GM18873 (cell line): Measurements from ENCODE around the gene NKAIN1.

Source experiments
- ATAC-seq: cut with Tn5 transposase; IDR thresholded peaks from one replicate; pipeline ENCODE4 v1.9.1; 2021; ENCODE audit warnings: mild to moderate bottlenecking, moderate library complexity, moderate number of reproducible peaks; ENCODE audit not compliant: unreplicated experiment, low FRiP score

The NKAIN1 gene

GRCh38 chr1:31234870-31235269, 4.8 kb downstream of the NKAIN1 start:
- ATAC-seq, result no peak

DNA sequence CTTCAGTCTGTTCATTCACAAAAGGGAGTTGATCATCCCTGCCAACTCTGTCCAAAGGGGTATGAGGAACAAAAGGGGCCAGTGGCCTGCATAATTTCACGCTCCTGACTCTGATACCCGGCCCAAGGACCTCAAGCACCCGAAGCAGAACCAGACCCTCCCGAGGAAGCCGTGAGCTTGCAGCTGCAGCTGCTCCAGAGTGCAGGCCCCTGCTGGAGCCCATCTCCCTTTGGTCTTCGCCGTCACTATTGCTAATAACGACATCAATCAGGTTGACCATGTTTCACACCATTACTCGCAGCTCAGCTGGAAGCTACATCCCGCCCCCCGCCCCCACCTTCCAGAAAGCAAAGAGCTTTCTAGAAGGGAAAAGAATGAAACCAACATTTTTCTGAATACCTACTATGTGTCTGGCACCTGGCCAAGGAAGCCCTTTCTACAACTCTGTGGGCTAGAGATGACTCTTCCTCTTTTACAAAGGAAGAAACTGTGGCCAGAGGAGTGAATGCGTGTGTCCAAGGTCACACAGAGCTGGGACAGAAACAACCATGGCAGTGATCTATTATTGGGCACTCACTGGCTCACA, 5.5 kb downstream of the NKAIN1 start:
- ATAC-seq, result no peak

- ATAC-seq, result no peak
Observed at GRCh38 chr1:31232689-31233088, 7.0 kb downstream of the NKAIN1 start.

DNA sequence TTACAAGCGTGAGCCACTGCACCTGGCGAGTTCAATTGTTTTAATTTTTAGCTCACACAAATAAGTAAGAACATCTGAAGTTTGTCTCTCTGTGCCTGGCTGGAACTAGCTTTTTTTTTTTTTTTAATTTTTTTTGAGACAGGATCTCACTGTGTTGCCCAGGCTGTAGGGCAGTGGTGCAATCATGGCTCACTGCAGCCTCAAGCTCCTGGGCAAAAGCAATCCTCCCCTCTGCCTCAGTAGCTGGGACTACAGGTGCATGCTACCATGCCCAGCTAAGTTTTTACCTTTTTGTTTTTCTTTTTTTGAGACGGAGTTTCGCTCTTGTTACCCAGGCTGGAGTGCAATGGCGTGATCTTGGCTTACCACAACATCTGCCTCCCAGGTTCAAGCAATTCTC, 7.9 kb downstream of the NKAIN1 start:
- ATAC-seq, result no peak

DNA sequence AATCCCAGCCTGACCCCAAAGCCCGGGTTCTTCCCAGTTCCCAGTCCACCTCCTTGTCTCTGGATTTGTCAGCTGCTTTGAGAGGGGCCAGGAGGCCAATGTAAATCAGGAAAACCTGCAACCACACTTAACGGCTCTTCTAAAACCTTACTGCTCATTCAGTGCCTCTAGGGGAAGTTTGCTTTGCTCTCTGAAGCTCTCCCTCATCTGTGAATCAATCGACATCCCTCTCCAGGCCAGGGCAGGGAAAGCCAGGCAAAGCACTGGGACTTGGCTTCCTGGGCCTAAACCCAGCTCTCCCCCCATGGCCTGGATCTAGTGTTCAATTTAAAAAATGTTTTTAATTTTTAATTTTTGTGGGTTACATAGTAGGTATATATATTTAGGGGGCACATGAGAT, 9.3 kb downstream of the NKAIN1 start:
- no peak for ATAC-seq

- ATAC-seq, result no peak
Observed at GRCh38 chr1:31228986-31229385, 10.7 kb downstream of the NKAIN1 start.

GRCh38 chr1:31227891-31228568, 11.7 kb downstream of the NKAIN1 start:
- ATAC-seq, result no peak

DNA sequence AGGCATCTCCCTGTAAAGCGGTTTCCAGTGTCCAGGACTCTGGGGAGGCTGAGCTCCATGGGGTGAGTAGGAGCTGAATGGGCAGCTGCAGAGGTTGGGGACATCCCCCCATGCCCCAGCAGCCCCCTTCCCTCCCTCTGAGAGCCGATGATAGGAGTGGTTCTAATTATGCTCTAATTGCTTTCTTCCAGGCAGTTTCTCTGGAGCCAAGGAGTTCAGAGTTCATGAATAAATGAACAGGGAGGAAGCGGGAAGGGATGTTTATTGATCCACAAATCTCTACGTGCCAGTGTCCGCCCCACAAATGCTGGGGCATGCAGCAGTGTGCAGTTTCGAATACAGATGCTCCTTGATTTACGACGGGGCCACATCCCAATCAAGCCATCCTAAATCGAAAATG, 15.6 kb downstream of the NKAIN1 start:
- ATAC-seq, result no peak

DNA sequence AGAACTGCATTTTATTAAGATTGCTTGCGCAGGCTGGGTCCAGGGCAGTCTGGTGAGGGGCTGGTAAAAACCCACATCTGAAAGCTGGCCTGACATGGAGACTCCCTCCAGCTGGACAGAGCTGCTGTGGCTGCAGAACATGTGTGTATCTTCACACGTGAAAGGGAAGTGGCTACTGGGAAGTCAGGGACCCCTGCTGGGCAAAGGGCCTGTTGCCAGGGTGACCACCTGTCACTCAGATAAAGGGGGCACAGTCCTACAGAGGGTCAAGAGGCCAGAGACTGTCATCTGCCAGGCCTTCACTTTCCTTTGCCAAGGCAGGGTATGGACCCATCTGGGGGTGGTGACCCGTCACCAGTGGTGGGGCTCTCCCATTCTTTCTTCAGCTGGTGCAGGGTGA, 17.5 kb downstream of the NKAIN1 start:
- ATAC-seq, result no peak

GRCh38 chr1:31221072-31221471, 18.6 kb downstream of the NKAIN1 start:
- no peak for ATAC-seq

DNA sequence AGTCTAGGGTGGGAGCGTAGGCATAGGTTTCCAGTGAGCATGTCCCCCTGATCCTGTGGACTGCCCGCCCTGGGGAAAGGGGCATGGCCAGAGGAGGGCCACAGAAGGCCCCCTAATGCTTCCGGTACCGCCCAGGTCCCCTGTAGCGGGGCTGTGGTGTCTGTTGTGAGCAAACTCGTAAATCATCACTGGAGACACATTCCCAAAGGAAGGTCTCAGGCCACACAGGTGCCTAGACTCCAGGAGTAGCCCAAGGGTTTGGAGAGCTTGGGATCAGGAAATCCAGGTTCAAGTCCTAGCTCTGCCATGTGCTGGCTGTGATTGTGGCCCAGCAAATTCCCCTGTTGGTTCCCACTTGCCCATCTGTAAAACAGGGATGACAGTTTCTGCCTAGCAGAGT, 20.2 kb downstream of the NKAIN1 start:
- no peak for ATAC-seq

- no peak for ATAC-seq
Observed at GRCh38 chr1:31218705-31219104, 21.0 kb downstream of the NKAIN1 start.

DNA sequence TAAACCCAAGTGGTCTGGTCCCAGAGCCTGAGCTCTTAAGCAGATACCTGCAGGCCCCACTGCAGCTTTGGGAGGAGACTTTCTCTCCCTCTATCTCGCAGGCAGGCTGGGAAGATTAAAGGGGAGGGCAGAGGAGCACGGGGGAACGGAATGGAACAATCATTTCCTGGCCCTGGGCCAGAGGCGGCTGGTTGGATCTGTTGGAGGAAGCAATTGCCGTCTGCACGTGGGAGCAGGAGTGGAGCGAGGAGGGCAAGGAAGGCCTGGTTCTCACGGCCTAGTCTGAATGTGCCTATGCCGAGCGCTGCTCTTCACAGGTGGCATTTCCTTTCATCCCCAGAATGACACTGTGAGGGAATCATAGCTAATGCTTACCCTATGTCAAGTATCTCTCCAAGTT, 23.7 kb downstream of the NKAIN1 start:
- no peak for ATAC-seq

DNA sequence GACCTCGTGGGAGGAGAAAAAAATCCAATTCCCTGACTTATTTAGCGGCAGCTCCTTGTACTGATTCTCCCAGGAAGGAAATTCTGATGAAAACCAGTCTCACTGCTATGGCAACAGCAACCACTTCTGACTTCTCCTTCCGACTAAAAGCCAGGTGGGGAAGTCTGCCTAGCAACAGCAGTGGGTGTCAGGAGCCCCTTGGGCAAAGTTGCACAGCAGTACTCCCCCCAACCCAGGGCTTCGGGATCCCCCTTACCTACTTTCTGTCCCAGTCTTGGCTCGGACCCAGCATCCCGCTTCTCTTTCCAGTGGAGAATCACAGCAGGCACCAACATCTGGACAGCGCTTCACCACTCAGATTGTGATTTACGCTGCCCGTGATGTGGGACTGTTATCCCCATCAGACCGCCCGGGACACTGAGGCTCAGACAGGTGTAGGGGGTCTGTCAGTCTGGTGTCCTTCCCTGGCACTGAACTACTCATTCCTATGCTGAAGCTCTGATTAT, 24.6 kb downstream of the NKAIN1 start:
- no peak for ATAC-seq

DNA sequence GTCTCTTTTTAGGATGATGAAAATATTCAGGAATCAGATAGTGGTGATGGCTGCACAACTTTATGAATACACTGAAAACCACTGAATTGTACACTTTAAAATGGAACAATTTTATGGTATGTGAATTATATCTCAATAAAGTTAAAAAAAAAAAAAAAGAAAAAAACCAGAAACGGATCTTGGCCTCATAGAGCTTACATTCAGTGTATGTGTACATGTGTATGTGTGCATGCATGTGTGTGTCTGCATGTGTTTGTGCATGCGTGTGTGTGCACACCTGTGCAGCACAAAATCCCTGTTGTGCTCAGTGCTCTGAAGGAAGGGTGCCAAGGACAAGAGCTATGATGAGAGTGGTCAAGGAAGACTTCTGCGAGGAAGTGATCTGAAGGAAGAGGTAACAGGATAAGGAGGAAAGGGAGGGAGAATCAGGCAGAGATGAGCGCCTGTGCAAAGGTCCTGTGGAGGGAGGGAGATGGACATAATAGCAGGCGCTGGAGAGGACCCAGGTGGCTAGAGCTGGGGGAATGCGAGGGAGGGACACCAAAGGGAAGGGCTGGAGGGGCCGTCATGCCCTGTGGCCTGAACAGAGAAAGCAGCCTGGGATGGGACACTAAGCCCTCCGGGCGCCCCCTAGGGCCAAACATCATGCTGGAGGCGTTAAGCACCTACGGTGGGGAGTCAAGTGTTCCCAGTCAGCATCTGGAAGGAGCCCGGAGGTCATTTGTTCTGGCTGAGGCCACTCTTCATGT, 25.2 kb downstream of the NKAIN1 start:
- no peak for ATAC-seq

- no peak for ATAC-seq
Observed at GRCh38 chr1:31208361-31208945, 31.2 kb downstream of the NKAIN1 start.

DNA sequence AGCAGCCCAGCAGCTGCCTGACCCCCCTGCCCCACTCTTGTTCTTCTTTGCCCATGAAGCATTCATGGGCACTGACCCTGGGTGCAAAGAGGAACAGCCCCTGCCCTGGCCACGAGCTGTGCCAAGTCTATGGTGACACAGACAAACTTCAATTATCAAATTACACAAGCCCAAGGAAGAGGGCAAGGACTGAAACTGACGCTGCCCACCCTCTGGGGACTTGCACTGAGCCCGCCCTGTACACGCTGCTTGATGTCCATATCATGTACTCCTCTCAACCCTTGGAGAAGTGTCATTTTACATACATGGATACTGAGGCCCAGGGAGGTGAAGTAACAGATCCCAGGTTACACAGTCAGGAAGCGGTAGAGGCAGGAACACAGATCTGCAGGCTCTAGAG, 32.1 kb downstream of the NKAIN1 start:
- ATAC-seq, result no peak

- no peak for ATAC-seq
Observed at GRCh38 chr1:31207046-31207445, 32.6 kb downstream of the NKAIN1 start.

GRCh38 chr1:31203215-31203614, 36.5 kb downstream of the NKAIN1 start:
- no peak for ATAC-seq

DNA sequence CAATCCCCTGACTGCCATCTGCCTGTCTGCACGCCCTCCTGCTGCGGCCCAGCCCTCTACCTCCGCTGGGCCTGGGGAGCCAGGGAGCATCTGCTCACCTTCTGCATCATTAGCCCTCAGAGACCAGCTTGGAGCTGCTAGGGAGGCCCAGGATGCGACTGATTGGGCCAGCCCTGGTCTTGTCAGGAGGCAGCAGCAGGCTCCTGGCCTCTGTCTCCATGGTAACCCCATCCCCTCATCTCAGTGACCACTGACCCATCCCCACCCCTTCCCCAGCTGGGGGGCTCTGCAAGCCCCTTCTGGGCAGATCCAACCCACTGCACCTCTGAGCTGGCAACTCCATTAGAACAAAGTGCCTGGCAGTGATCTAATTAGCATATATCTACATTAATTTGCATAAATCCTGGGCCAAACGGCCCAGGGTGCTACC, 37.7 kb downstream of the NKAIN1 start:
- no peak for ATAC-seq

DNA sequence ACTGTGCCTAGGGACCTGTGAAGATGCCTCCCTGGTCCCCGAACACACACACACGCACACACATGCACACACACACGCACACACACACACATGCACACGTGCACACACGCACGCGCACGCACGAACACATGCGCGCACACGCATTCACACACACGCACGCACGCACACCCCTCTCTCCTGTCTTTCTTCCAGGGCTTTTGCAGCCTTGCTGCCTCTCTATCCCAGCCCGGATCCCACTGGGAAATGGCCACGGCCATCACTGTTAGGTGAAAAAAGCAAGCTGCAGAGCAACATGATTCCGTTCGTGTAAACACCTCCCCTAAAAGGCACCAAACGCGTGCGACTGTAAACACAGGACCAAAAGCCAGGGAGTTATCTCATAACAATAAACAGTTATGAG, 39.7 kb downstream of the NKAIN1 start:
- no peak for ATAC-seq
